Hematopoietic multipotent progenitor cell treated with erythropoietin and hydrocortisone succinate and interleukin-3 and kit ligand, for 15 days (in vitro differentiated cells): Measurements from ENCODE around the gene ZSCAN31.
A peak's percentile ranks its signal among the peaks of the same experiment; 100 is the strongest.
"Not testable (repeated sequence)": the region's sequence is repeated elsewhere in the genome, so short reads cannot be mapped to it uniquely, and the experiment has no call there.

ENCODE experiments used
- DNase-seq: peaks from one replicate; pipeline ENCODE4 v3.0.0-alpha.2; 2015; ENCODE audit warnings: low spot score

Gene ZSCAN31

DNA sequence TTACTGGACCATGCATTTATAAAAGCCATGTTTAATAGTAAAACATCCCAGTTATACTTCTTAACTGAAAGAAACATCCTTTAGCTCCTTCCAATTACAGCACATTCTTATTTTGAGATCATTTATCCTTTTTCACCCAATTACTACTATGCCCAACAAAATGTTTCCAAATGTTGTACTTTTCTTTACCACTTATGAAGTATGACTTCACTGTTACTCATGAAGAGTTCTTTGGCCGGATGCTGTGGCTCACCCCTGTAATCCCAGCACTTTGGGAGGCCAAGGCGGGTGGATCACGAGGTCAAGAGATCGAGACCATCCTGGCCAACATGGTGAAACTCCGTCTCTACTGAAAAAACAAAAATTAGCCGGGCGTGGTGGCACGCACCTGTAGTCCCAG is 18.1 kb downstream of the ZSCAN31 start:
- DNase-seq: not testable (repeated sequence)

DNA sequence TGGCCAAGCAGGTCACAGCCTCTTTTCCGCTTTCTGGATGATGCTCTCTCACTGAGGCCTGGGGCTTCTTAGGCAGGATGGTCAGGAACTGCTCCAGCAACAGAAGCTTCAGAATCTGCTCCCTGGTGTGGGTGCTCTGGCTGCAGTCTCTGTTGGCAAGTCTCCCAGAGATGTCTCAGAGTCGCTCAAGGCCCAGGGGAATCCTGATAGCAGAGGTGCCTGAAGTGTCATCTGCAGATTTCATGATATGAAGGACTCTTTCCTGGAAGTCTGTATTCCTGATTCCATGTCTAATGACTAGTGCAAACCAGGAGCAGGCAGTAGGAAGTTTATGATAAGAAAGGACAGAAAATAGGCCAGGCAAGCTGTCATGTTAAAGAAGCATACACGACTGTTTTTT is 20.3 kb downstream of the ZSCAN31 start:
- DNase-seq: peak; percentile 34

DNA sequence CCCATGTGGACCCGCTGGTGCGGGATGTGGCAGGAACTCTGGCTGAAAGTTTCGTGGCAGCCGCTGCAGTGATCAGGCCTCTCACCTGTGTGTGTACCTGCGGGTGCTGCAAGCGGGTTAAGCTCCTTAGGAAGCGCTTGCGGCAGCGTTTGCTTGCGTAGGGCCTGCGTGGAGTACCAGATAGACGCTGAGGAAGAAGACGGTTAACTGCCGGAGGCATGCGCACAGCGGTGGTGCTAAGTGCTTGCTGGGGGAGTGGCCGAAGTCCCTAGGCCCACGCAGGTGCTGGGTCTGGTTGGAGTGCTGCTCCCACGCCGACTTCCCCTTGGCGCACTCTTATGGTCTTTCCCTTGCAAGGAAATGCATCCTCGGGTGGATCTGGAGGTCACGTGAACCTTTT is 23.0 kb downstream of the ZSCAN31 start:
- DNase-seq: no peak

DNA sequence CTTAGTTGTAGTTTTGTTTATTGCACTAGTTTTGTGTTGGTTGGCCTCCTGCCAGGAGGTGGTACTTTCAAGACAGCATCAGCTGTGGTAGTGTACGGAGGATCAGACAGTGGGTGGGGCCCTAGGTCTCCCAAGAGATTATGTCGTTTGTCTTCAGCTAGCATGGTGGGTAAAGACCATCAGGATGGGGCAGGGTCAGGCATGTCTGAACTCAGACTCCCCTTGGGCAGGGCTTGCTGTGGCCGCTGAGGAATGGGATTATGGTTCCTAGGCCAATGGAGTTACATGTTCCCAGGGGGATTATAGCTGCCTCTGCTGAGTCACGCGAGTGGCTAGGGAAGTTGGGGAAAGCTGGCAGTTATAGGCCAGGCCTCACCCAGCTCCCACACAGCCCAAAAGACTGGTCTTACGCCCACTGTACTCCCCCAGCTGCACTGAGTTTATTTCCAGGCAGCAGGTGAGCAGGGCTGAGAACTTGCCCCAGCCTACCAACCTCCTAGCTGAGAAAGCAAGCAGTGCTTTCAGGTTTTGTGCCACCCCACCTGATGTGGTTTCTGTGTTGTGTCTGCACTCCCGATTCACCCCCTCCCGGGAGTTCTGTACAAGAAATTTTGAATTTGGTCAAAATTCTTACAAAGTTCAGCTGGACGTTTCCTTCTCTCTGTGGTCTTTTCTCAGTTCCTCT is 24.7 kb downstream of the ZSCAN31 start:
- no peak for DNase-seq

DNA sequence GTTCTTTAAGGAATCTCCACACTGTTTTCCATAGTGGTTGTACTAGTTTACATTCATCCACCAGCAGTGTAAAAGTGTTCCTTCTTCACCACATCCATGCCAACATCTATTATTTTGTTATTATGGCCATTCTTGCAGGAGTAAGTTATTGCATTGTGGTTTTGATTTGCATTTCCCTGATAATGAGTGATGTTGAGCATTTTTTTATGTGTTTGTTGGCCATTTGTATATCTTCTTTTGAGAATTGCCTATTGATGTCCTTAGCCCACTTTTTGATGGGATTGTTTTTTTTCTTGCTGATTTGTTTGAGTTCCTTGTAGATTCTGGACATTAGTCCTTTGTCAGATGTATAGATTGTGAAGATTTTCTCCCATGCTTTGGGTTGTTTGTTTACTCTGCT is 29.6 kb downstream of the ZSCAN31 start:
- not testable (repeated sequence) for DNase-seq

DNA sequence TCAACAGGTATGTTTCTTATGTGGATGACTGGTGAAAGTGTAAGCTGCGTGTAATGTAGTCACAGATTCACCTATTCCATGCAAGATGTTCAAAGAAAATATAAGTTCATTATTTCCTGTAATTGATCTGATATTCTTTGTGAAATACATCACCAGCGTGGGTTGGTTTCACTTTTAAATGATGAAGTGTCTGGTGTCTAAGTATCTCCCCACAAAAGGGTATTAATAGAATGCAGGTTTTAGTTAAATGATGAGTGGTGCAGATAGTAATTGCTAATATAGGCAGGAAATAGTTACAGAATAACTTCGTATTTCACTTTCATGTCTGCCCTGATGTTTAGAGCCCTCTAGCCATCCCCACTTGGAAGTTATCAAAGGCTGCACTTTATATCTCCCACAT is 32.4 kb downstream of the ZSCAN31 start:
- no peak for DNase-seq

DNA sequence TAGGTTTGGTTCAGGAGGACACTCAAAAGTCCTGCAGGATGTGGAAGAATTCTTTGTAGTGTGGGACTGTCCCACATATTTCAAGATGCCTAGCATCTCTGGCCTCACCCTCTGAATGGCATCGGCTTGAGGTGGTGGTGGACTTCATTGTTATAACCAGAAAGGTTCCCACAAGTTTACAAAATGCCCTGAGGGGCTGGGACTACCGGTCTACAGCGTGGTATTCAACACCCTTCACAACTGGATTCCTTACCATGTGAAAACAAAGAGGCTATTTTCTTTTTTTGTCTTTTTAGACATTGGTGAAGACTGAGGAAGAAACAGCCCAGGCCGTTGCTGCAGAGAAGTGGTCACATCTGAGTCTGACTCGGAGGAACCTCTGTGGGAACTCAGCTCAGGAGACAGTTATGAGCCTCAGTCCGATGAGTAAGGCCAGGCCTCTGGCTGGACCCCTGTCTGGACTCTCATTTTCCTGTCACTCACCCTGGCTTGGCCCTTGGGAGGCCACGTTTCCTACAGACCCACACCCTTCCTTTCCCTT is 39.4 kb downstream of the ZSCAN31 start:
- DNase-seq: no peak

DNA sequence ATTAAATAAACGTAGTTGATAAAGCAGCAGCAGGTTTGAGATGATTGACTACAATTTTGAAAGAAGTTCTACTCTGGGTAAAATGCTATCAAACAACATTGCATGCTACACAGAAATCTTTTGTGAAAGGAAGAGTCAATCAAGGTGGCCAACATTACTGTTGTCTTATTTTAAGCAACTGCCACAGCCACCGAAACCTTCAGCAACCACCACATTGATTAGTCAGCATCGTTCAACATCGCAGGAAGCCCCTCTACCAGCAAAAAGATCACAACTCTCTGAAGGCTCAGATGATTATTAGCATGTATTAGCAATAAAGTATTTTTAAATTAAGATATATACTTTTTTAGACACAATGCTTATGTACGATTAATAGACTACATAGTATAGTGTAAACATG is 40.6 kb downstream of the ZSCAN31 start:
- no peak for DNase-seq

DNA sequence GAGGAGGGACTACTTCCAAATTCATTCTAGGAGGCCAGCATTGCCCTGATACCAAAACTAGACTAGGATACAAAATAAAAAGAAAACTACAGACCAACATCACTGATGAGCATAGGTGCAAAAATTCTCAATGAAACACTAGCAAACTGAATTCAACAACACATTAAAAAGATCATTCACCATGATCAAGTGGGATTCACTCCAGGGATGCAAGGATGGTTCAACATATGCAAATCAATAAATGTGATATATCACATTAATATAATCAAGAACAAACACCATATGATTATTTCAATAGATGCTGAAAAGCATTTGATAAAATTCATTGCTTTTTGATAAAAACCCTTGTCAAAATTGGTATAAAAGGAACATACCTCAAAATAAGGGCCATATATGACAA is 44.4 kb downstream of the ZSCAN31 start:
- no peak for DNase-seq

DNA sequence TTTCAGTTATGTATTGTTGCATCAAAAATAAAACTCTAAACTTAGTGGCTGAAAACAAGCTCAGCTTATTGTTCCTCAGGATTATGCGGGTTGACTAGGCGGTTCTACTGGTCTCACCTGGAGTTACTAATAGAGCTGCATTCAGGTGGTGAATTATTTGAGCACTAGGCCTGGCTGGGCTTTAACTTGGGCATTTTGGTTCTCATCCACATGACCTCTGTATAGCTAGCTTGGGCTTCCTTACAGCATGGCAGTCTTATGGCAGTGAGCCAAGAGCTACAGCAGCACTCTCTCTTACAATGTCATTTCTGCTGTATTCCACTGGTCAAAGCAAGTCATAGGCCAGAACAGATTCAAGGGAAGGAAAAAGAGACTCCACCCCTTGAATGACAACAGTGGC is 53.0 kb downstream of the ZSCAN31 start:
- DNase-seq: no peak

DNA sequence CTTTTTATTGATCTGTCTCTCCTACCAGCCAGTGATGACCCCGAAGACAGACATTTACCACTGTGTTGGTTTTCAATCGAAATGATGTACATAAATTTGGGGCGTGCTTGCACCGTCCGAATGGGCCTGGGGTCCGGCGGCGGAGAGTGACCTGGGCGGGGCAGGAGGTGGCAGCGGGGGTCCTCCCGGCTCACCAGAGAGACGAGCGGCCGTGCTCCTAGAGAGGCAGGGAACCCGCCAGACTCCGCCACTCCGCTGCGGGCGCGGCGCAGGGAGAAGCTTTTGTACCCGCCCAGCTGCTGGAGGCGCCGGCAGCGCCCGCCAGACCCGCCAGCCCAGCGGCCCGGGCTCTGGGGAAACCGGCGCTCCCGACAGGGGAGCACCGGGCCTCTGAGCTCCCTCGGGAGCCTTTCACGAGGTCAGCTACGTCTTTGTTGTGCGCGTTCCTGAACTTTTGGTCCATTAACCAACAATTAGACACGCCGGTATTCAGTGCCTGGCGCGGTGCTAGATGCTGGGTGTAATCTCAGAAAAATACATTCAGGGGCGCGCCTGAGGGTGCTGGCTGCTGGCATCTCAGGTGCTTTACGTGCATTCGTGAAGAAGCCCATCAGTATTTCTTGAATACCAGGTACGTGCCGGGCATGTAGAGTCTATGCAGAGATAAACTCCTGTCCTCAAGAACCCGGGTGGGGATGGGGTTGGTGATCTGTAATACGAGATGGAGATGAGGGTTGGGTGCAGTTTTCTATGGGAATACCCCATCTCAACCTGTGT is 54.5 kb downstream of the ZSCAN31 start, which contains the start of gene PGBD1:
PGBD1 (plus strand) TSS at position 285 of the 777 bp plus-strand sequence. CDS start 2,242 bp downstream, outside the sequence.
- peak; percentile 35 for DNase-seq

DNA sequence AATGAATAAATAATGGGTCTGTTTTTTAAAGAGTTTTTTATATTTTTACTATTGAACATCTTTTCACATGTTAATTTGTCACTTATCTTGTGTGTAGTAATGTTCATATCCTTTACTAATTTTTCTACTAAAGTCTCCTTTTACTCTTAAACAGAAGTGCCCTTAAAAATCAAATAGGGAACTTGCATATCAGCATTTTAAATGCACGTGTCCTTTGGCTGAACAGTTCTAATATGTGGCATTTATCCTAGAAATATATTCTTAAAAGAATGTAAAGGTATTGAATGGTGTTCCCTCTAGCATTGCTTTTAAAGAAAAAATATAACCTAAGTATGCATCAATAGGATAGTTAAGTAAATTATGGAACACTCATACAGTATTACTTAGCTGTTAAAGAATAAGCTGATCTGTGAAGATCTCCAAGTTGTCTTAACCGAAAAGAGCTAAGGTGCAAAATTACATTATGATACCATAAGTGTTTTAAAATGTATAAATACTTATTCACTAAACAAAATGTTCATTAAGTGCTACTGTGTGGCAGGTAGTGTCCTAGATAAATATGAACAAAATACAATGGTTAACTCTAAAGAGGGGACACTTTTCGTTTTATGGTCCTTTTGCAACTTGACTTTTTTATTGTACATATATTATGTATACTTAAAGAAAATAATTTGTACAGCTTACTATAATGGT is 55.2 kb downstream of the ZSCAN31 start:
- DNase-seq: no peak

DNA sequence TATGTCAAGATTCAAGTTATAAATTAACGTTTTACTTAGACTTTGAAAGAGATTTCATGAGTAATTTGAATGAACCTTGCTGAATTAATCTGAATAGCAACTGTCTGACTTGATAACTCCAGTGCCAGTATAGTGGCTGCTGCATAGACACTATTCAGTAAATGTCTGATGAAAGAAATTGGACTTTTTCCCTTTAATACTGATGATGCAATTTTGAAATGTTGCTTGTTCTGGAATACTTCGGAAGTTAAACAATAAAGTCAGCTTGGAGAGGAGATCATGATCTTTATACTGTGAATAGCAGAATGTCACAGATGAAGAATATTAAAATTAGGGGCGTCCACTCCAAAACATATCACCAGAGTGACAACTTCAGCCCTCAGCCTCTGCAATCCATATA is 58.2 kb downstream of the ZSCAN31 start:
- DNase-seq: no peak

DNA sequence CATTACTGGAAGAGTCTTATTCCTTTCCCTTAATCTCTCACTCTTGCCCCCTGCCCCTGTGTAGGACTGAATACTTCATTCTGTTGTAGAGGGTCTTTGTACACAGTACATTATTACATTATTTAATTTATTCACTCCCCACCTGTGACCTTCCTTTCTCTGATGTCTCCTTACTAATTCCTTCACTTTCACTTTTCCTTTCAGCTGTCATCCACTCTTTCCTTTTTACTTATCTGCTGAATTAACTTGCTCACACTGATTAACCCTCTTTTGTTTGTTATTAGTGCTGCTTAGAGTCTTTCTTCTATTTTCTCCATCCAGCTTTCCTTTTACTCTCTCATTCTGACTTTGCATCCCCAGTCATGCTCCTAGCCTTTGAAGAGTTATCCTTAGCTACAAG is 61.1 kb downstream of the ZSCAN31 start:
- DNase-seq: no peak
